Measurements from ENCODE around the gene NELL1.

The NELL1 gene

DNA sequence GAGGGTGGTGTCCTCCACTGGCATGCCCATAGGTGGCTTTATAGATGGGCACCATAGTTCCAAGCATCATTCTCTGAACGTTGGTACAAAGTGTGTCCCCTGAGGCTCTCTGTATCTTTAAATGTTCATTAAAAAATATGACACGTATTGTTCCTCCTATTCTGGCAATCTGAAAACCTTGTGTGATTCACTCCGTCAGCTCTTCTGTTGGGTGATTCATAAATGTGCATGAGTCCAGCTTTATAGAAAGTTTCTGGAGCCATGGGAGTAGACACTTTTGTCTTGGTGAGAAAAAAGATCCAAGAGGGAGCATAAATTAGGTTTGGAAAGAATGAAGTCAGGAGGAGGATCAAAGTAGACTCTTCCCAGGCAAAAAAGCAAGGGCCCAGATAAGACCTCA lies 728.8 kb downstream of the NELL1 start:
- FAIRE-seq (no peak), DNase-seq (ENCODE audit: insufficient read length, low spot score) (no peak)

DNA sequence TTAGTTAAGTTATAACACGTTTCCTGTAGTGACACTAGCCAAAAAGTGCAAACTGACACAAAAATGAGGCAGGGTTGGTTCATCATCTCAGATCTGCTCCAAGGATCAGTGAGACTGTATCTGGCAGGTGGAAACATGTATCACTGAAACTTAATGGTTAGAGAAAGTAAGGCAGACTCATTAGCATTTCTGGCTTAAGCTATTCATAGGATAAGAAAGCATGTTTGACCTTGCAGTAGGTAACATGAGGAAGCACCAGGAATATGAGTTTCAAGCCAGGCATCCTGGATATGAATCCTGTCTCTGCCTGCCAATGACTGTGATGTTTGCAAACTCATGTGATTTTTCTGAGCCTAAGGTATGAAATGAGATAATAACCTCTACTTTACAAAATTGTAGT lies 732.1 kb downstream of the NELL1 start:
- DNase-seq (ENCODE audit: insufficient read length, low spot score) (no peak), FAIRE-seq (no peak)

DNA sequence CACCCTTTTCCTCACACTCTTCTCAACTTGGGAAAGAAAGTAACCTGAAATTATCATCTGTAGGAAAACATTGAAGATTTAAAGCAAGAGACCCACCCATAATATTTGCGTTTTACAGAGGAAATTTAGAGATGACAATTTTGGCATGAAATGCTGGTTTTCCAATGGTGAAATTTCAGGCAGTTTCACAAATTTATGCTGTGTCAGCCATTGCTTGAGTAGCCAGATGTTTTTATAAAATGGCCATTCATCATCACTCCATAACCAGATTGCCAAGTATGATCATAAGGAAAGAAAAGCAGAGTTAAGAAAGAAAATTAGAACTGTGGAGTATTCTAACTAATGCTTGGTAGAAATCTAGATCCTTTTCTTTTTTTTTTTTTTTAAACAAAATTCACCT lies 732.9 kb downstream of the NELL1 start:
- DNase-seq (ENCODE audit: insufficient read length, low spot score) (no peak), FAIRE-seq (no peak)

DNA sequence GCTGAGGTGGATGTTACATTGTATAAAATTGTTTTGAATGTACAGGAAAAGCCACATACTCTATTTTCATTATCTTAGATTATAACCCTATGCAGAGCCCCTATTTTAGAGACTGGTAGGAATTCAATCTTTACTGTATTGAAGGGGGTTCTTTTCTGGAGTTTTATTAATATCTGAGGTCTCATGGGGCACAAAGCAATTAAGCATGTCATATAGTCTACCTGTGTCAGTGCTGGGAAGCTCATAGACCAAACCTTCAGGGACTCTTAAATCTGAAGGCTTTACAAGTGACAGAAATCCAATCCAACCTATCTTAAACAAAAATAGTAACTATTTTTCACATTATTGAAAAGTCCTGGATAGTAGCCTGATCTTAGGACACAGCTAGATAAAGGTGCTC lies 733.7 kb downstream of the NELL1 start:
- FAIRE-seq = no peak
- DNase-seq (ENCODE audit: insufficient read length, low spot score) = no peak

DNA sequence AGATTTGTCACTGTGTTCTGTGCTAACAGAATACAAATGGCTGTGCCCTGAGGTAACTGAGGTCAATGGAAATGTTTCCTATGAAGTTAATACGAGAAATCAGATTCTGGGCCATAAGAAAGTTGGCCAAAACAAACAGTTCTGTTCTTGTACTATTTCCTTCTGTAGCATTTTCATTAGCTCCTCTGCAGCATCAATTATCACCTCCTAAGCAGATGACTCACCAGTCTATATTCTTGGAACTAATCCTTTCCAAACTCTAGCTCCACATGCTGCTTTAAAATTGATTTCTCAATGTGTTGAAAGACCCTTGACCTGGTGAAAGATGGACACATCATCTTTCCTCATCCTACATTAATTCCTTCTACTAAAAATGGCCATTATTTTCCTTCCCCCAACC lies 736.0 kb downstream of the NELL1 start:
- no peak for FAIRE-seq
- no peak for DNase-seq (ENCODE audit: insufficient read length, low spot score)

DNA sequence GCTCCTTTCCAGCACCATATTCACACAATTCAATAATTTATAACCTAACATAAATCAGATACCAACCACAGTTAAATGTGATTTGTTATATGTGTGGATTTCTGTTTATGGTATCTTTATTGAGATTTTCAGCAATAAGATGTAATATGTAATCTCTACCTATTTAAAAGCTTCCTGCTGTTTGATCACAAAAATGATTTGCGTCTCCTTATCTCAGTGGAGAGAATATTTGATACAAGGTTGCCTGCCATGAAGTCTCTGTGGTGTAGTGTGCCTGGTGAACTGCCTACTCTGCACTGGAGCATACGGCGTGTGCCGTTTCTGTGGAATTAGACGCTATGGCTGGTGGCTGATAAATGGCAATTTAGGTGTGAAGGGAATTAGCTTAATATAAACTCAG lies 741.1 kb downstream of the NELL1 start:
- DNase-seq (ENCODE audit: insufficient read length, low spot score) = no peak
- no peak for FAIRE-seq

DNA sequence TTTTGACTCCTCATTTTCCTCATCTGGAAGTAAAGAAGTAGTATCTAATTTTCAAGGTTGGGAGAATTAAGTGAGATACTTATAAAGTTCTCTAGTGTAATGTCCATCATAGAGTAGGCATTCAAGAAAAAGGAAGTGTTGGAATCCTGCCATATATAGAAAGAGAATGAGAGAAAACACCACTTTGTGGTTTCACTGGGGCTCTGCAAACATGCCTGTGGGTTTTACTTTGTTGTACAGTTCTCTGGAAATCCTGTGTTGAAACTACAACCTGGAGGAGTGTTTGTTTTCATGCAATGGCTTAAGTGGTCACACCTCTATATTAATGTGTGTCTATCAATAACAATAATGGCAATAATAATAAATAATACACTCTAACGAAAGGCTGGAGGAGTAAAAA lies 741.7 kb downstream of the NELL1 start:
- no peak for DNase-seq (ENCODE audit: insufficient read length, low spot score)
- no peak for FAIRE-seq

DNA sequence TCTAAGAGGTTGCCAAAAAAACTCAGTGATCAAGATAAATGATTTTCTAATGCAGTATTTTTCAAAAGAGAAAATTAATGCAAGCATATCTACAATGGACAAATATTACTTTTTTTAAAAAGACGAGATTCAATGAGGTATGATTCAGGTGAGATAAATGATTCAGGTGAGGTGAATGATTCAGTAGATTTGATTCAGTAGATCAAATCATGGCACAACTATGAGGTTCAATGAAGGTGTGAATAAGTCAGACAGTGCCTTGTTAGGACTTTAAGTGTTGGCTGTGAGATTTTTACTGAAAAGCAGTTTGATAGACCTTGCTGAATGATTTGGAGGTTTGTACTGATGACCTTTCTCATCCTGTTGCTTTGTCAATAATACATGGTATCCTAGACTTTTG lies 742.2 kb downstream of the NELL1 start:
- FAIRE-seq (no peak), DNase-seq (ENCODE audit: insufficient read length, low spot score) (no peak)

DNA sequence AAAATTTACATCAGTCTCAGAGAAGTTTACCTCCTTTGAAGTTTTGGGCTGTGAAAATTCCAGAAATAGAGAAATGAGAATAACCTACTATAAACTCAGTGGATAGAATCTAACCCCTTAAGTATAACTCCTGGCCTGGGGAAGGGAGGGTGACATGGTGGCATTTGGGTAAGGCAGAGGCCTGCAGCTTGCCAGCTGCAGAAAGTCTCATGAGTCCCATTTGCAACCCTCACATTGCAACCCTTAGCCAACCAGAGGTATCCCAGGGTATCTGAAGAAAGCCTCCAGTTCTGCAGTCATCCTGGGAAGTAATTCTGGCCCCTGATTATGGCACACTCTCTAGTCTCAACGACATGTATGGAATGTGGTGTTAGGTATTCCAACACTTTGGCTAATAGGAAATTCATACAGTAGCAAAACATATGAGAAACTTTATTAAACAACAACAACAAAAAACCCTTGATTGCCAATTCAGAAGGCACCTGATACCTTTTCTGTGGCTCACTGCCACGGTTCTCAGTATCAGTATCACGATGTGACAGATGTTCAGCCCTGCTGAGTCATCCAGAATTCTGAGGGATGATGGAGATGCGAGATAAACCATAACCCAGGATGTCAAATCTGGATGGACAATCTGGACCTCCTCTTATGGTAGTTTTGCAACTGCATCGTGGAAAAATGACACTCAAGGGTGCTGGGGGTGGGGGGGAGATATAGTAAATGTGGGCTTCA lies 743.4 kb downstream of the NELL1 start:
- DNase-seq (ENCODE audit: insufficient read length, low spot score) (no peak), FAIRE-seq (no peak)

DNA sequence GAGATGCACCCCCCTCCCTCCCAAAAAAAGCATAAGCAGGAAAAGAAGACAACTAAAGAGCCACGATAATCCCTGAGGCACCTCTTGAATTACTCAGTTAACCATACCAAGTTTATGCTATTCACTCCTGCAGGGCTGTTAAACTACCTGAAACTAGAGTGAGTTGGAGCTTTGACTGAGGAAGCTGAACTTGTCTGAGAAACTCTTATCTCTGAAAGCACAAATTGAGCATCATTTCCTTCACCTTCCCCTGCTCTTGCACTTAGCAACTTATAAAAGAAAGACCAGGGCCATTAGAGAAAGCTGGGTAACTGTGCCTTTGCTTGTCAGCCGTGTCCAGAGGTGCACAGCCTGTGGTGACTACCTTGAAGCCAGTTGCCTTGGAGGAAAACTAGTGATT lies 745.6 kb downstream of the NELL1 start:
- FAIRE-seq (no peak), DNase-seq (ENCODE audit: insufficient read length, low spot score) (no peak)

DNA sequence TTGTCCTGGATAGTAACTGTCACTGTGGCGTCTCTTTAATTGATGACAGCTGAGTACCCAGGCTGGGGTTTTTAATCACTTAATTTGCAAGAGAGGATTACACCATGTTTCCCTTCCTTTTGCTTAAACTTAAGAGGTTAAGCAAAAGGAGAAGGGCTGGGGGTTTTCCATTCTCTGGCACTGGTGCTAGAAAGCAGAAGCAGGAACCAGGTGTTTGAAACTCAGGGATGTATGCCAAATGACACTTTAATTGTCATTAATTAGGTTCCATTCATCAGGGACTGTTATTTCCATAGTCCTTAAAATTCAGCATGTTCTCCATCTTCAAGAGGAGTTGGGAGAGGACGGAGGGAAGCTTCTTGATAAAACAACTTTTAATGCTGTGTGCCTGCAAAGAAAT lies 746.2 kb downstream of the NELL1 start:
- no peak for DNase-seq (ENCODE audit: insufficient read length, low spot score)
- no peak for FAIRE-seq

DNA sequence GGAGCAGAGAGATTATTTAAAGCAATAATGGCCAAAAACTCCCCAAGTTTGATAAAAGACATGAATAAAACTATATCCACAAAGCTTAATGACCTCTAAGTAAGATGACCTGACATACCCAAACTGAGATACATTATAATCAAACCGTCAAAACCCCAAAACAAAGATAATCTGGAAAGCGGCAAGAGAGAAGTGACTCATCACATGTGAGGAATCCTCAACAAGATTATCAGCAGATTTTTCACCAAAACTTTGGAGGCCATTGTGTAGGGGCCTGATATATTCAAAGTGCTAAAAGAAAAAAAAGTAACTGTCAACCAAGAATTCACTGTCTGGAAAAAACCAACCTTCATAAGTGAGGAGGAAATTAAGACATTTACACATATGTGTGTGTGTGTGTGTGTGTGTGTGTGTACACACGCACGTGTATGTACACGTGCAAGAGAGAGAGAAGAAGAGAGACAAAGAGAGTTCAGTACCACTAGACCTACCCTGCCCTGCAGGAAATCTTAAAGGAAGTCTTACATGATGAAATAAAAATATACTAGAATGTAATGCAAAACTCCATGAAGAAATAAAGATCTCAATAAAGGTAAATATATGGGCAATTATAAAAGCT lies 752.4 kb downstream of the NELL1 start:
- DNase-seq (ENCODE audit: insufficient read length, low spot score) = no peak
- no peak for FAIRE-seq

DNA sequence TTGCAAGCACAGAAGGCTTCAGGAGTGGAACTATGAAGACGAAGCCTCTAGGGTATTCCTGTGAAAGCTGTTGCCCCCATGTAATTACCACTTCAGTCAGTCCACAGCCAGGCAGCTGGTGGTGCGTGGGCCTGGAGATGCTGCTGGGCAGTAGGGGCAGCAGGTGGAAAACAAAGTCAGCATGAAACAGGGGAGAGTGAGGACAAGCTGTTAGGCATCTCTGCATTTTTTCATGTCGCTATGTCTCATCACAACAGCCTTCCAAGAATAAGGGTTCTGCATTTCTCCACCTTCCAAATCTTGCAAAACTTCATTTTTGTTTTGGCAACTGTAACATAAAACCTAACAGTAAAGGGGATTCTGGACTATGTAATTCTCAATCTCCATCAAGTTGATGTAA lies 757.5 kb downstream of the NELL1 start:
- DNase-seq (ENCODE audit: insufficient read length, low spot score) = no peak
- no peak for FAIRE-seq

DNA sequence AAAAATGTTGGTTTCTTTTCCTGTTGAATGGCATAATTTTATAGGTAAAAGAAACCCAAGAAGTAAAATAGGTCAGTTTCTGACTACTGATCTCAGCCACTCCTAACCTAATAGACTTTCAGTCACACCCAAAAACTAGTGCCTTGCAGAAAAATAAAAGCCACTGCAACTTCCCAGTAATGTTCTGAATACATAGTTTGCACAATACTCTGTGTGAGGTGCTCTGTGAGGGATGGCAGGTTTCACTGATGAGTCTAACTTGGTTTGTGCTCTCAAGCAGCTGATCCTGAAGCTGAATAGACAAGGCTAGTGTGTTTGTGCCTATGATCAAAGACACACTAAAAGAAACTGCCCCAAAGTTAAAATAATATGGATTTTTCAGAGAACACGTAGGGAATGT lies 758.3 kb downstream of the NELL1 start:
- FAIRE-seq = no peak
- no peak for DNase-seq (ENCODE audit: insufficient read length, low spot score)

DNA sequence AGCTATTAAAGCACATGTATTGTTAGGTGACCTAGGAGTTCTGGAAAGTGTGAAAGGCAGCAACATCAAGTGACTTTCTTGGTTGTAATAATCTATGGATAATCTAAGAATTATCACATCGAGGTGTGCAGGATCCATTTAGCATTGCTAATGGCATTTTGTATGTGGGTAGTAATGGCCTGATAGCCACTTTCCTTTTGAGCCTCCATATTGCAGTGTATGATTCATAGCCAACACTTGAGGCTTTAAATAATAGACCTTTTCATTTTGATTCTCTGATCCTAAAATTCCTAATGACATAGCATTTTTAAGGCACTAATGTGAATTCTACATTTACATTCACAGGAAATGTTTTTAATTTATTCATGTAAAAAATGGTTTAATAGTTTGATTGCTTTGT lies 759.4 kb downstream of the NELL1 start:
- no peak for FAIRE-seq
- DNase-seq (ENCODE audit: insufficient read length, low spot score) = no peak

DNA sequence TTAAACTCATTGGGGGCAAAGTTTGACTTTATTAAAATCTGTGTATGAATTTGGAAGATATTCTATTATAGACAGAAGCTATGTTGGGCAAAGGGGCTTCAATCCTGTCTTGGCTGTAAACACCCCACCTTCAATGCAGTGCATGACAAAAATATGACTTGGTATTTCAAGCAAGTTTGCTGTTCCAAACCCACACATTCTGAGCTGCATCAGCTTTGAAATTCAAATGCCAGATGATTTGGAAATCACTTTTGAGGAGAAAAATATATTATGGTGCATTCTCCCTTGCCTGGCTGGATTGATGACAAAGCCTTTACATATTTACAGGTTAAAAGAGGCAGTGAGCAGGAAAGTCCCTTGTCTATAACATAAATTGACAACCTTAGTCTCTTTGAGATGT lies 760.0 kb downstream of the NELL1 start:
- DNase-seq (ENCODE audit: insufficient read length, low spot score) (no peak), FAIRE-seq (no peak)

DNA sequence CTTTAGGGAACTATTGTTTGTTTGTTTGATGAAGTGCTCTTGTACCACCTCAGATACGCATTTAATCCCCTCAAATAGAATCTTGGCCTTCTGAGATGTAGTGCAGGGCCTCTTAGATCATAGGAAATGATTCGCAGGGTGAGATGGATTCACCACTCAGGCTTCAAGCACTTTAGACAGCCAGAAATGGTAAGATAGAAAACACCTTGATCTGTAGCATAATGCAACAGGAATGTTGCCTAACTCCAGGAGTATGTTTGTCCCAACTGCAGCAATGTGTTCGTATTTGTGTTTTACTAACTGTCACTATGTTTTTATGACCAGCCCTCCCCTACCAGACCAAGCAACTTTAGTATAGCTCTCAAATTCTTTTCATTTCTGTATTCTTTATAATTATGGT lies 761.2 kb downstream of the NELL1 start:
- FAIRE-seq = no peak
- DNase-seq (ENCODE audit: insufficient read length, low spot score) = no peak

DNA sequence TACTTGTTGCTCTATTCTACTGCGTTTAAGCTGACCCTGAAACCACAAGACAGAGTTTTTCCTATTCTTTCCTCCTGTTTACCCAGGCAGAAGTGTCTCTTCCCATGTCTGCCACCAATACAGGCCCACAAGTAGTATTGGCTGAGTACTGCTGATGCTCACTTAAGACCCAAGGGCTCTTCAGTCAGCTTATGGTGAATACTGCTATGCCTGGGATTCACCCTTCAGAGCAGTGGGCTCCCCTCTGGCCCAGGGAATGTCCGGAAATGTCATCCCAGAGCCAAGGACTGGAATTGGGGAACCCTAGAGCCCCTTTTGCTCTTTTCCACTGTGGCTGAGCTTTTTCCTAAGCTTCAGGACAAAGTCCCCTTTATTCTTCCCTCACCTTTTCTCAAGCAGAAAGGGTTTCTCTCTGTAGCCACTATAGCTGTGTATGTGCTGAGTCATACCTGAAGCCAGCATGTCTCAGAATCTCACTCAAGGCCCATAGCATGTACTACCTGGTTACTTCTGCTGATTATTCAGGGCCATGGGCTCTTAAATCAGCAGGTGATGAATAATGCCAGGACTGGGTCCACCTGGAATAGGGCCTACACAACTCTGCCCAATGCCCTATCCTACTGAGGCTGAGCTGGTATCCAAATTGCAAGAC lies 777.7 kb downstream of the NELL1 start:
- DNase-seq (ENCODE audit: insufficient read length, low spot score) (no peak), FAIRE-seq (no peak)

DNA sequence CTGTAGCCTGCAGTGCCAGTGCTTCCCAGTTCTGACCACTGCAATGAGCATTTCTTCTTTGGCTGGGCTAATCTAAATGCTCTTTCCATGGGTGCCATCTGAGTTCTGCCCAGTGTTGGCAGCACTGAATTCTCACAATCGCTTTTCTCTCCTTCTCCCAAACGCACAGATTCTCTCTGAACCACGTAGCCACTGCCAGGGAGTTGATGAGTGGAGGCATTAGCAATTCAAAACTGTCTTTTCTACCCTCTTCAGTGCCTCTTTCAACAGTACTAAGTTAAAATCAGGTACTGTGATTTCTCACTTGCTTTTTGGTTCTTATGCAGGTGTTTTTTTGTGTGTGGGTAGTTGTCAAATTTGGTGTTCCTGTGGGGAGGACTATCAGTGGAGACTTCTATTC lies 778.5 kb downstream of the NELL1 start:
- no peak for FAIRE-seq

DNA sequence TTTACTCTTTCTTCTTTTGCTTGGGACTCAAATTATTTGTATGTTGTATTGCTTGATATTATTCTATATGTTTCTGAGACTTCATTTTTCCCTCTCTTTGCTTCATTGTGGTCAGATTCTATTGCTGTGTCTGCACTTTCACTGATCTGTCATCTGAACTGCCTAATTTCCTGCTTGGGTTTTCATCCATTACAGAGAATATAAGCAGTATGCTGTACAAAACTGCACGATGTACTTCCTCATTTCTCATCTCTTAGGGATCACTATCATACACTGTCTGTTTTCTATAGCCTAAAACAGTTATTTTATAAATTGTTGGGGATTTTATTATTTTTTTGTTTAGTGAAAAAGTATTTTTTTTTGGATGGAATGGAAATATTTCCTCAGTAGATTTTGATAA lies 786.8 kb downstream of the NELL1 start:
- DNase-seq (ENCODE audit: insufficient read length, low spot score) (no peak), FAIRE-seq (no peak)

More for the DNA sequence above, 778.5 kb downstream of the NELL1 start:
- no peak for DNase-seq (ENCODE audit: insufficient read length, low spot score)

DNA sequence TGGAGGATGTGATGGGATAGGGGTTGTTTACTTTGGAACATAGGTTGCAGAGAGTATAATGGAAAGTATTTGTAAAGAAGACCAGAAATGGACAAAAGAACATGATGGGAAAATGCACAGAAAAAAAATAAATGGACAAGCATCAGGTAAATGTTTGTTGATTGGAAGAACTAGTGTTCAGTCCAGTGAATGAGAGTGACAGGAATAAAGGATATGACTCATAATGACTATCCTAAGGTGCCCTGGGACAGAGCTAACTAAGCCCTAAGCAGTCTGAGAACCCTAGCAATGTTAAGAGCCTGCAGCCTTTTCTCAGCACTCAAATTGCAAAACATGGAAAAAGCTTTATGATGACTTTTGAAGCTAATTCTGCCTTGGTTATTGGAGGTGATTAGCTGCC lies 790.7 kb downstream of the NELL1 start:
- DNase-seq (ENCODE audit: insufficient read length, low spot score) = no peak
- no peak for FAIRE-seq

DNA sequence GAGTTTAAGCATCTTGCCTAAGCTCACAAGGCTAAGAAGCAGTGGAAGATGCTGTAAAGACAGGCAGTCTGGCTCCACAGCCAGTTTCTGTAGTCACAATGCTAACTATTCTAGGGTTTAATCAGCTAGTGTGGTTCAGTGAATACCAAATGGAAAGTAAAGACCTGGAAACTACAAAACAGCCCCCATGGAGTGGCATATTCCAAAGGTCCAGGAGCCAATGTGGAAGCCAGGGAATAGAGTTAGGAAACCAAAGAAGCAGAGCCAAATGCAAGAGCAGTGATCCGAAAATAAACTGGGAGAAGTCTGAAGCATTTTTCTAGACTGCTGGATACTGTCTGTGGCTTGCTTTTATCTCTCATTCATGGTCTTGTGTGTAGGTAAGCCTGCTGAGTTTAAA lies 792.3 kb downstream of the NELL1 start:
- FAIRE-seq = no peak
- DNase-seq (ENCODE audit: insufficient read length, low spot score) = no peak

All from HTR-8/SVneo (cell line).